Glomerular endothelial cell (primary cell): ENCODE data around the gene MATK. TPM values are rescaled to one million over a fixed set of nuclear protein-coding genes. Genes with fewer than 3 reads are reported as not detected.
"Not testable (repeated sequence)": the region's sequence is repeated elsewhere in the genome, so short reads cannot be mapped to it uniquely, and the experiment has no call there.

Experiments used
- DNase-seq: peaks from one replicate; pipeline ENCODE4 v3.0.0-alpha.2; 2011; ENCODE audit warnings: low read depth, low spot score; ENCODE audit errors: extremely low read depth
- total RNA-seq: library from RNA; depleted of rRNA; stranded (reverse); fragments of >200 nt; gene quantifications from 2 replicates; pipeline ENCODE4 v1.2.3, GENCODE V29; 2015

The MATK gene
- total RNA-seq, 1 donor from 2014 or later: not detected

DNA sequence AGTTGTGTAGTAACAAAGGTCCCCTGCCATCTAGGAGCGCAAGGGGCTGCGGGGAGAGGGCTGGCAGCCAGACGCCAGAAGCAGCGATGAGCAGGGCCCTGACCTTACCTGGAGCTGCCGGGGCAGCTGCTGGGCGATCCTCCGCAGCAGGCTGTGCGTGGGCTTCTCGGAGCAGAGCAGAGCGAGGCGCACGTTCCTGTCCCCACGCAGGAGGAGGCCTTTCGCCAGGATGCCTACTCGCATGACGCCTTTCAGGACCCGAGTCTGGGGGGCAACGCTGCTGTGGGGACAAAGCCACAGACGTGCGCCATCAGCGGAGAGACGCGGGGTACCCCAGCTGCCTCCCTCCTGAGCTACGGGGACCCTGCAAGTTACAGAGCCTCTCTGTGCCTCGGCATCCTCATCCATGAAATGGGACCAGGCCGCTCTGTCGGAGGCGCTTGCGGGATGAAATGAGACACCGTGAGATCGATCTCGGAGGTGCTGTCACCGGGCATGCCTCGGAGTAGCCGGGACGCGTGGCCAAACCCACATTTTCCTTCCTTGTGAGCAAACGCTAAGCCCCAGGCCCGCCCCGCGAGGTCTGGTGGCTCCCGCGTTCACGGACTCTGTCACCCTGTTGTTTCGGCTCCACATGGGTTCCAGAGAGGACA is 30.5 kb upstream of the MATK start:
- DNase-seq: no peak

DNA sequence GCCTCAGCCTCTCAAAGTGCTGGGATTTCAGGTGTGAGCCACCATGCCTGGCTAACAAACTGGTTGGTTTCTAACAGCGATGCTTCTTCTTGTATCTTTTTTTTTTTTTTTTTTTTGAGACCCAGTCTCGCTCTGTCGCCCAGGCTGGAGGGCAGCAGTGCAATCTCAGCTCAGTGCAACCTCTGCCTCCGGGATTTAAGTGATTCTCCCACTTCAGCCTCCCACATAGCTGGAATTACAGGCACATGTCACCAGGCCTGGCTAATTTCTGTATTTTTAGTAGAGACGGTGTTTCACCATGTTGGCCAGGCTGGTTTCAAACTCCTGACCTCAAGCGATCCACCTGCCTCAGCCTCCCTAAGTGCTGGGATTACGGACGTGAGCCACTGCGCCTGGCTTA is 30.0 kb upstream of the MATK start:
- DNase-seq: not testable (repeated sequence)

DNA sequence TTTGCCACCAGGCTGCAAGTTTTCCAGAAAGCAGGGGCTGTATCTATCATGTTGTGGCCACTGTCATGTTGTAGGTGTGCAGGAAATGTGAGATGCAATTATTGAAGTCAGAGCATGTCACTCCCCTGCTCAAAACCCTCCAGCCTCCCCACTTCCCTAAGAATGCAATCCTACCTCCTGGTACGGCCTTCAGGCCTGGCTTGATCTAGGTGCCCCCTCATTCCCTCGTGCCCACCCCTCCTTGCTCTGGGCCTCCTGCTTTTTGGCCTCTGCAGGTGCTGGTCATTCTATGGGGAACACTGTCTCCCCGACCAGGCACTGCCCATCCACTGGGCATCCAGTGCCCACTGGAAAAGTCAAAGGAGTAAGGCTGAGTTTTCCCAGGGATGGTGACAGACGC is 28.5 kb upstream of the MATK start:
- DNase-seq: no peak

DNA sequence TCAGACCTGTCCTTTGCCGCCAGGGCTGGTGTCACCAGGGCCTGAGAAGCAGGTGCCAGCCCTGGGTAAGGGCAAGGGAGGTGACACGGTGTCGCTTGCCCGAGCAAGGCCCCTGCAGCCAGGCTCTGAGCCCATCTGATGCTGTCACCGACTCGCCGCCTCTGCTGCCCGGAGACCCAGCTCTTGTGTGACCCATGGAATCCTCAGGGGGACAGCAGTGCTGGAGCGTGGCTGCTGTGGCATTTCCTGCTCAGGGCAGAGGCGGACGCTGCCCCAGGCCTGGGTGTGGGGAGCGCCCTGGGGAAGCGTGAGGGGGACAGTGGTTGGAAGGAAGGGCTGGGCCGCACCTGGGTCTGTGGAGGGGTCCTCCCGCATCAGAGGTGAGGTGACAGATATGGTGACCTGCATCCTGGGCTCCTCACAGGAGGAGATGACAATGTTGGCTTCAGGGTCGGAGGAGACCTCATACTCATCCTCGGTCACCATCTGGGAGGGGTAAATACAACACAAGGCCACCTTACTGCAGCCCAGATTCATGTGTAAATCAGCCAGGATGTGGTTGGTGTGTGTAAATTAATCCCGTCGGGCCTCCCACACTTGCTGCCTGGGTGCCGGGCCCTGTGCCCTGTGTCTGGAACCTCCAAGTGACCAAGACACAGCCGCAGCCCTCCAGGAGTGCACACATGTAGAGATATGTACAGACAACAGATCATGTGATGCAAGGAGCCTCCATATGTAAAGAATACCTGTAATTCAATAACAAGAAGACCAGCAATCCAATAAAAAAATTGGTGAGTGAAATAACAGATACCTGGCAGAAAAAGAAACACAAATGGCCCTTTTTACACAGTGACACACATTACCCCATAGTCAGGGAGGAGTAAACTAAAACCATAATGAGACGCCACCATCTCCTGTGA is 27.6 kb upstream of the MATK start:
- no peak for DNase-seq

DNA sequence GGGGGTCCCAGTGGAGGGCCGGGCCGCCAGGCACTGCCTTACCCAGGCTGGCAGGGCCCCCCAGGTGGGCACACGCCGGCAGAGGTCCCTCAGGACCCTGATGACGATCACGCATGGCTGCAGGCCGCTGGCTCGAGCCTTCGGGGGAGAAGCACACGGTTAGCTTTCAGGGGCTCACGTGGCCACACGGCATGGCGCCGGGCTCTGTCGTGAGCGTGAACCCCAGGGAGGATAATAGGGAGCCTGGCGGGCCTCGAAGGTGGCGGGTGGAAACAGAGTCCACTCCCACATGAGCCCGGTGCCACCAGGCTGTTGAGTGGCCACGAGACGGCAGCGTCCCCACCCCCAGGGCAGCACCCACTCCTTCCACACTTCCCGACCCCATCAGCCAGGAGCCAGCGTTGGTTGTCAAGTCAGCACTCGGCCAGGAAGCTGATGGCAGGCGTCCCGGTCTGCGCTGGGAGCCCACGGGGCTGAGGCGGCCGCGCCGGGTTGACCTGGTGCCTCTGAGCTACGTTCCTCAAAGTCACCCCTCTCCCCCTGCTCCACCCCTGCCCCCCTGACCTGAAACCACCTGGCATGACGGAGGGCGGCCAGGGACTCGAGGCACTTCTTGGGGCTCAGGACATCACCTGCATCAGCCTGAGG is 24.7 kb upstream of the MATK start:
- DNase-seq: no peak

DNA sequence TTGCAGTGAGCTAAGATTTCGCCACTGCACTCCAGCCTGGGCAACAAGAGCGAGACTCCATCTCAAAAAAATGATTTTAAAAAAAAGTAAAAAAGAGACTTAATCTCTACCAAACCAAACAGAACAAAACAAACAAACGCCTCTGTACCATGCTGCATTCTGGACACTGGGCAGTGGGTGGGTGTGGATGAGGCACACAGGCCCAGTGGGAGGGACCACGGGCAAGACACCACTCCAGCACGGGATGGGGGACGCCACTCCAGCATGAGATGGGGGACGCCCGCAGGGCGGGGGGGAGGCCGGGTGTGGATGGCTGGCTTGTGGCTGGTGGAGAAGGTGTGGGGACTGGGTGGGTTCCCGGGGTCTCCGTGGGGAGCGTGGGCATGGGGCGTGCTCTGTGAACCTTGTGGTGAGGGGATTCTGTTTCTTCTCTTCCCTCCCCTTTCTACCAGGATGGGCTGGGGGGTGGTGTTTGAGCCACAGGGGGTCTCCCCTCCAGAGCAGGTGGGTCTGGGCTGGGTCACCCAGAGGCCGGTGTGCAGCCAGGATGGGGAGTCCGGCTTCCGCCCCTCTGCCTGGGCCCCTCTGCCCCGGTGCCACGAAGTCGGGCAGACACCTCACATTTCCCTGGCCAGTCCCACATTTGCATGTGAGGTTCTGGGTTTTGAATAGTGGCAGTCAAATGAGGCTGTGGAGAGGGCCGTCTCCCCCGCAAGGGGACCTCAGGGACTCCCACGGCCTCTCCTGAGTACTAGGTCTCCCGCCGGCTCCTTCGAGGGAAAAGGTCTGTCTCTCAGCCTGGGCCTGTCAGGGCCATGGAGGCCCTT is 23.9 kb upstream of the MATK start:
- no peak for DNase-seq

DNA sequence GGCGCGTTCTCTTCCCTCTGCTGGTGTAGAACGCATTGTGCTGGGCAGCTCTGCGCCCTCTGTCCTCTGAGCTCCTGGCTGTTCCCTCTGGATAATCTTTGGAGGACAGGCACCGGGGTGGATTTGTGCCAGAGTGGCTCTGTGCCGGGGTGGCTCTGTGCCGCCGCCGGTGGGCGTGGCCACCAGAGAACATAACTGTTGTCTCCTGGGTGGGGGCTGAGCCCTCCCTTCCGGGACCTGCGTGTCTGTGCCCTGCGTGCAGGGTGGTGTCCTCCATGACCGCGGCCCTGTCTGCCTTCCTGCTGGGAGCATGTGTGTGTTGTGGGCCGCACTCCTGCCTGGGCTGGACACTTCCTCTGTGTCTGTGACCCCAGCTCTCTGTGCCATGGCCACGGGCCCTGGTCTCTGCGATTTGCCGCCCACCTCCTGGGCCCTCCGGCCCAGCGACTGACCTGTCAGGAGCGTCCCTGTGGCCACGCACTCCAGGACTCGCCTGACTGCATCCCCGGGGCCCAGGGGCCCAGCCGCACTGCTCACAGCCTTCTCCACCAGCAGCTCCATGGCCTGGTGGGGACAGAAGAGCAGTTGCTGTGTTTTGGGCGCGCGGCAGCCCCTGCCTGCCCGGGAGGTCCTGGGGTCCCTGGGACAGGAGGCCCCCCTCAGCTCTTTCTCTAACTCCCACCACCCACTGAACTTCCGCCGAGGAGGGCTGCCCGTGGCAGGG is 22.4 kb upstream of the MATK start:
- DNase-seq: no peak

DNA sequence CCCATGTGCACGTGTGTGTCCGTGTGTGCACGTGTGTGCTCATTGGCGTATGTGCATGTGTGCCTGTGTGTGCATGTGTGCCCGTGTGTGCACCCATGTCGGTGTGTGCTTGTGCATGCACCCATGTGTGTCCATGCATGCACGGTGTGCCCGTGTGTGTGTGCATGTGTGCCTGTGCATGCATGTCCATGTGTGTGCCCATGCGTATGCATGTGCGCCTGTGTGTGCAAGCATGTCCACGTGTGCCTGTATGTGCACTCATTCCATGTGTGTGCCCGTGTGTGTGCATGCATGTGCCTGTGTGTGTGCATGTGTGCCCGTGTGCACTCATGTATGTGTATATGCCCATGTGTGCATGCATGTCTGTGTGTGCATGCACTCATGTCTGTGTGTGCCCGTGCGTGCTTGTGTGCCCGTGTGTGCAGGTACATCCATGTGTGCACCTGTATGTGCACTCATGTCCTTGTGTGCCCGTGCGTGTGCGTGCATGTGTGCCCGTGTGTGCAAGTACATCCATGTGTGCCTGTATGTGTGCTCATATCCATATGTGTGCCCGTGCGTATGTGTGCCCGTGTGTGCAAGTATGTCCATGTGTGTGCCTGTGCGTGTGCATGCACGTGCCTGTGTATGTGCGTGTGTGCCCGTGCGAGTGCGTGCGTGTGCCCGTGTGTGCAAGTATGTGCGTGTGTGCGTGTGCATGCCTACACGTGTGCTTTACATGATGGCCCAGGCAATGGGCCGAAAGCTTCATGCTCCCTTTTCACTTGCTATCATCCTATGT is 21.6 kb upstream of the MATK start:
- no peak for DNase-seq

DNA sequence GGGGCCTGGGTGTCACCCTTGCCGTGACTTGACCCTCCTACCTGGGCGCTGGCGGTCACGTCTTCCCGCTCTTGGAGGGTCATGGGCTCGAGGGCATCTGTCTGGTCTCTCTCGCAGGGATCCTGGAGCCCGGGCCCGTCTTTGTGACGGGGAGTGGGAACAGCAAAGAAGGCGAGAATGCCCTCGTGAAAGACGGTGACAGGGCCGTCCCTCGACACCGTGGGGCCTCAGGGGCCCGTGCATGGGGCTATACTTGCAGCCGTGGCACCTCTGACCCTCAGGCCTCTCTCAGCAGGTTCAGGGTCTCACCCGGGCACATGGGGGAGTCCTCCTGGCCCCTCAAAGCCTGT is 20.9 kb upstream of the MATK start:
- no peak for DNase-seq

DNA sequence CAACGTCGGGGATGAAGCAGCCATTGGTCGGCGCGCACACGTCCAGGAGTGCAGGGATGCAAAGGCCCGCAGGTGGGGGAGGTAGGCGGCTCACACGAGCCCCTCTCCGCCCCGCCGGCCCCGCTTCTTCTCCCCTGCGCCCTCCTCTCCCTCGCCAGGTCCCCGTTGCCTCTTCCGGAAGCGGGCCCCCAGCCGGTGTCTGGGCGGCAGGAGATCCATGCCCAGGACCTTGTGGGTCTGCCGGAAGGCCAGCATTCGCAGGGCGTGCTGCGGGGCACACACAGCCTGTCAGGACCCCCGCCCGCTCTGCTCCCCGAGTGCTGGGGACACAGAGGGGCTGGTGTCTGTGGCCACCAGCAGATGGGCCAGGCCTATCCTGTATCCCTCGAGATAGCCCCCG is 19.7 kb upstream of the MATK start:
- no peak for DNase-seq

DNA sequence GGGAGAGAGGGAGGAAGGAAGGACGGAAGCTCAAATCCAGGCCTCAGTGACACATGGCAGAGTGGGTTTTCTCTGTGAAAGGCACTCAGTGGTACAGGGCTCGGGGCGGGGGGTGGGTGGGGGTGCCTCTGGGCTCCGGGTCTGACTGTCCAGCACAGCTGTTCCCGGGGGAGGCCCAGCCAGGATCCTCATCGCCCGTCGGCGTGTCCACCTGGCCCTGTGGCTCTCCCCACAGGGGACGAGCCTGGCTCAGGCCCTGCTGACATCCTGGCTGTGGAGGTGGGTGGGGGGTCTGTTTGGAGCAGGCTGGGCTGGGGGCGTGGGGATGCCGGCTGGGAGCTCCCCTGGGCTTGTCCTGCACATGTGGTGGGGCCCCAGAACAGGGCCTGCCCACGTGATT is 18.2 kb upstream of the MATK start:
- DNase-seq: no peak

DNA sequence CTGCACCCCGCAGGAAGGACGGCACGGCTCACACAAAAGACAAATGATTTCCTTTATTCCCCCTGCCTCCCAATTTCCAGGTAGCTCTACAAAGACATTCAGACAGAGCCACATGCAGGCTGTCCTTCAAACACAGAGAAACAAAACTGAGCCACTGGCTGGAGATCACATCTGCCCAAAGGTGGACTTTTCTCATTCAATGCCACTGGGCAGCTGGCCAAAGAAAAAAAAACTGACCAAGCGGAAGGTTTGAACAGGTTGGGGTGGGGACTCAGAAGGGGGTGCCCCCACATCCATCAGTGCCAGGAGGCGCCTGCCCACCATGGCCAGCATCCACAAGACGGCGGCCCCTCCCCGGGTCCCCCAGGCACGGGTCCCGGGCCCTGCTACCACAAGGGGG is 17.8 kb upstream of the MATK start:
- no peak for DNase-seq

DNA sequence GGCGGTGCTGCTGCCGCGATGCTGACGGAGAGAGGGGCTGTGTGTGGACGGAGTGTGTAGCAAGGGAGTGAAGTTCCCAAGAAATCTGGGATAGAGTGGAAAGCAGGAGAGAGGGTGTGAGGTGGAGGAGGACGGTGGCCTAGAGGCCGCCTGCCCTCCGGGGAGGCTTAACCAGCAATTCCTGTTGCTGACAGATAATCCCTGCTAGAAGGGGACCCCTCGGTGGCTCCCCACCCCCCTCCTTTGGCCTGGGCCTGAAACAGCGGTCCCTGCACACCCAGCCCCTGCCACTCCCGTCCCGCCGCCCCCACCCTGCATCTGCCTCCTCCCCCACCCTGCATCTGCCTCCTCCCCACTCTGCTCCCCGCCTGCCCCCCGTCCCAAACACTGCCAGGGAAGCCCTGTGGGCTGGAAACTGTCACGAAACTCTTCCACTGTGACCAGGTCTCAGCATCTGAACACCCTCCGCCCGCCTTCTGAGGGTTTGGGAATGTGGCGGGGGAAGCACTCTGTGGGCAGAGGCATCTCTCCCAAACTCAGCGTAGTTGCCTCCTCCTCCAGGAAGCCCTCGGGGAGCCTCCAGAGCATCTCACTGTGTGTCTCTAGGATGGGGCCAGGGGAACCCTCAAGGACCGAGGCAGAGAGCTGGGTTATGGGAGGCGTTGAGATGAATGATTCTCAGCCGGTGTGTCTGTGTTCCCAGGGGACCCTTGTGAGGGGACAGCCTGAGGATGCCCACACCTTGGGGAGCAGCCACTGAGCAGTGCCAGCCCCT is 17.1 kb upstream of the MATK start:
- no peak for DNase-seq

DNA sequence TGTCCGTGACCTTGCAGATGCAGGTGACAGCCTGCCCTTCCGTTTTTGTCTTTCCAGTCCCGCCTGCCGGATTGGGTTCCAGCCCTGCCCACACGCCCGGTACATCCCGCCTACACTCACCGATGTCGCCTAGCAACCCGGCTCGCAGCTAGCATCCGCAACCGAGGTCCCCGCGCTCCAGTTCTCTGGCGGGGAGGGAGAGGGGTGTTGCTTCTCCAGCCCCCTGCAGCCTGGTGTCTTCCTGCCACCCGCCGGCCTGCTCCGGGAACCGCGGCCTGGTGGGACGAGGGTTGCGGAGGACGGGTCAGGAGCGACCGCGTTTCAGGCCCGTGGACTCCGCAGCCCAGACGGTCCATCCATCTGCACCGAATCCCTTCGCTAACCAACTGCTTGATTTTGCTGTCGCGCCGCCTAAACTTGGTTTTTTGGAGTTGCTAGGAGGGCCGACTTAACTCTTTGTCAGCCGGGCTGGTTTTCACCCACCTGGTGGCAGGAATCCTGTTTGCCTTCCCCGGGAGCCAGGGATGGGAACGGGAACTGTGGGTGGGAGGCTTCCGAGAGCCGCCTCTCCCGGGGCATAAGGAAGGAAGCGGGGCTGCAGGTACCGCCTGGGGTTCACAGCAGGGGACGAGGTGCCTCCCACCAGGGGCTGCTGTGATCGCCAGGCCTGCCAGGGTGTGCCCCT is 15.4 kb upstream of the MATK start:
- no peak for DNase-seq

DNA sequence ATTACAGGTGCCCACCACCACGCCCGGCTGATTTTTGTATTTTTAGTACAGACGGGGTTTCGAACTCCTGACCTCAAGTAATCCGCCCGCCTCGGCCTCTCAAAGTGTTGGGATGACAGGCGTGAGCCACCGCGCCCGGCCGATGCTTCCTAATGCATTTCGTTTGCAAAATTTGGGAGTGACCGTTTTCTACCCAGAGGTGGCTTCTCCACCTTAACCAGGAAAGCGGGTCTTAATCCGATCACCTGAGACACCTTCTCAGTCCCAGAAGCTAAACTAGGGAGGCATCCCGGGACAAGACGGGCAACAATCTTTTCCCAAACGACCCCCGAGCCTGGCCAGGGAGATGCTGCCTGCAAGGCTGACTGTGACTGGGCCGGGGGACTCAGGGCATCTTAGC is 14.8 kb upstream of the MATK start:
- DNase-seq: no peak

DNA sequence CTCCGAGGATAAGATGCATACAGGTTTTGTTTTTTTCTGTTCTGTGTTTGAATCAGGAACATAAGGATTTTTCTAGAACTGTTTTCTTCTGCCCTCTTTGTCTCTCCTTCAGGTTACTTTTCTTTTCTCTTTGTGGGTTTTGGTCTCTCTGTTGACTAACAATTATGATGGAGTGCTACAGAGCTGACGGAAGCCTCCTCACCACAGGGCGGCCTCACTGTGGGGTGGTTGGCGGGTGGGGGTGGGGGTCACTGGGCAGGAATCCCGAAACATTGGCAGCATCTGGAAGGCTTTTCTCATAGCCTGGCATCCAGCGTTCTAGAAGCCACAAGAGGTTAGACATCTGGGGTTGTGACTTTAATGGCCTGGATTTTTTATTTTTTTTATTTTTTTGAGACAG is 12.0 kb upstream of the MATK start:
- DNase-seq: no peak

DNA sequence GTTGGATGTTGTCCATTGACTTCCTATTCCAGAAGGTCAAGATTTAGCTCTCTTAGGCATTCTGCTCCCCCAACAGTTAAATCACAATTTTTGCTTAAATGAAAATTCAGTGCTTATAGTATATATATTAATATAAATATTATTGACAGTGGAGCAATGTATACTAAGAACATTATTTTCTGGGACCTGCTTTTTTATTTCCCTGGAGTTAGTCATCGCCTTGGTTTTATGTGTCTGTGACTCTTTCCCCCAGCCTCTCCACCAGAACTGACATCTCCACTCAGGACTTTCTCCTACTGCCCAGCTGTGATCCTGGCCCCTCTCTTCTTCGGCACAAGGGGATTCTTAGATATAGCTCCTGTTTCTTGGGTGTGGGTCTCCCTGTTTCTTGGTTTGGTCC is 10.2 kb upstream of the MATK start:
- no peak for DNase-seq

DNA sequence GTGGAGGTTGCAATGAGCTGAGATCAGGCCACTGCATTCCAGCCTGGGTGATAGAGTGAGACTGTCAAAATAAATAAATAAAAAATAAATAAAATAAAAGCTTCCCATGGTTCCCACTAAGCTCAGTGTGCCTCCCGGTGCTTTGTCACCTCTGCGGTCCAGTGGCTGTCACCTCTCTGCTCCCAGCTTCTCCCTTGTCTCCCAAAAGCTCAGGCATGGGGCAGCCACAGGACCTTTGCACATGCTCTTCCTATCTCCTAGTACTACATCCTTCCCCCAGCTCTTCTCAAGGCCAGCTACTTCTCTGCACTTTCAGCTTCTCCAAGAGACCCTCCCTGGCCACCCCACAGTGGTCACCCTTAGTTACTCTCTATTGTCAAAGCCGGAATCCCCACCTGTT is 7.6 kb upstream of the MATK start:
- DNase-seq: no peak
